ENCODE measurements around the gene GRHL1.

GRHL1 gene

GRCh38 chr2:9971105-9971818 is 19.8 kb downstream of the GRHL1 start:
- Histone ChIP-seq H3K27ac (peak overlapping the region in 1 of 2 donors; percentile 7), H3K4me3 (no peak overlapping the region)
- no peak for TF ChIP-seq CTCF (IDR thresholded peaks at IDR 0.05)
- DNase-seq (ENCODE audit: low spot score) = no peak

- no peak for DNase-seq (ENCODE audit: low spot score)
- TF ChIP-seq CTCF (IDR thresholded peaks at IDR 0.05) = no peak
- no peak overlapping the region for H3K27ac ChIP-seq
- H3K4me3 ChIP-seq = no peak overlapping the region
These were observed 20.4 kb downstream of the GRHL1 start for GRCh38 chr2:9971890-9972289.

- Histone ChIP-seq H3K27ac (peak overlapping the region in 1 of 2 donors; percentile 3), H3K4me3 (no peak overlapping the region)
- no peak for TF ChIP-seq CTCF (IDR thresholded peaks at IDR 0.05)
- DNase-seq (ENCODE audit: low spot score) = no peak
These were observed 21.4 kb downstream of the GRHL1 start for GRCh38 chr2:9972621-9973479.

- Histone ChIP-seq H3K4me3 (no peak overlapping the region), H3K27ac (no peak overlapping the region)
- no peak for DNase-seq (ENCODE audit: low spot score)
- no peak for TF ChIP-seq CTCF (IDR thresholded peaks at IDR 0.05)
These were observed 22.2 kb downstream of the GRHL1 start for GRCh38 chr2:9973690-9974089.

GRCh38 chr2:9974343-9974742 is 22.9 kb downstream of the GRHL1 start:
- no peak overlapping the region for H3K27ac ChIP-seq
- no peak overlapping the region for H3K4me3 ChIP-seq

DNA sequence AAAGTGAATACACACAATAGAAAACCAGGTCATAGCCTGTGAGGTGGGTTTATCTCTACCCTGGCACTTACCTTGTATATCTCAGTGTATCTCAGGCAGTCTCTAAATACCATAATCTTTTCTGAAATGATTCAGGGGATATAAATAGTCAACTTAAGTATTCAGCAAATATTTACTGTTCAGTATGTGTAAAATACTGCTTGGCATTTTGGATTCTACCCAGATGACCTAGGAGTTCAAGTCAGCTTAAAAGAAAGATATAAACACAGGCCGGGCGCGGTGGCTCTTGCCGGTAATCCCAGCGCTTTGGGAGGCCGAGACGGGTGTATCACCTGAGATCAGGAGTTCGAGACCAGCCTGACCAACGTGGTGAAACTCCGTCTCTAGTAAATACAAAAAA is 23.8 kb downstream of the GRHL1 start:
- TF ChIP-seq CTCF (IDR thresholded peaks at IDR 0.05) = no peak
- Histone ChIP-seq H3K4me3 (no peak overlapping the region), H3K27ac (peak overlapping the region in 1 of 2 donors; percentile 29)
- no peak for DNase-seq (ENCODE audit: low spot score)

More at GRCh38 chr2:9974343-9974742, 22.9 kb downstream of the GRHL1 start:
- no peak for TF ChIP-seq CTCF (IDR thresholded peaks at IDR 0.05)
- no peak for DNase-seq (ENCODE audit: low spot score)
